Medulla oblongata (tissue), 1 donor: ENCODE data around the gene PHAF1.

Source experiments
- DNase-seq: peaks from one replicate; pipeline ENCODE4 v3.0.0-alpha.2; 2015; ENCODE audit errors: extremely low spot score

The PHAF1 gene

DNA sequence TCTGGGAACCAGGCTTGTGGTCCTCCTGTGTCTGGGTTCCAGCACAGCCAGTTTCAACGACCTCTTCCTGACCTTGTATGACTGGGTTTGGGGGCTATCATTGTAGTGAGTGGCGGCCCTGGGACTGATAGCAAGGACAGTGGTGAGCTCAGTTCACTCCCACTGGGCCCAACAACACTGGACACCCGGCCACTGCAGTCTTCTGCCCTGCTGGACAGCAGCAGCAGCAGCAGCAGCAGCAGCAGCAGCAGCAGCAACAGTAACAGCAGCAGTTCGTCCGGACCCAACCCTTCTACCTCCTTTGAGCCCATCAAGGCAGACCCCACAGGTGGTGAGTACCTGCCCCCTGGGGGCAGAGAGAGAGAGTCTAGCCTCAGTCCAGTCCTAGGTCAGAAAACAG lies 85.9 kb downstream of the PHAF1 start:
- DNase-seq, result no peak

- no peak for DNase-seq
Observed at GRCh38 chr16:67196881-67197280, 87.1 kb downstream of the PHAF1 start.

DNA sequence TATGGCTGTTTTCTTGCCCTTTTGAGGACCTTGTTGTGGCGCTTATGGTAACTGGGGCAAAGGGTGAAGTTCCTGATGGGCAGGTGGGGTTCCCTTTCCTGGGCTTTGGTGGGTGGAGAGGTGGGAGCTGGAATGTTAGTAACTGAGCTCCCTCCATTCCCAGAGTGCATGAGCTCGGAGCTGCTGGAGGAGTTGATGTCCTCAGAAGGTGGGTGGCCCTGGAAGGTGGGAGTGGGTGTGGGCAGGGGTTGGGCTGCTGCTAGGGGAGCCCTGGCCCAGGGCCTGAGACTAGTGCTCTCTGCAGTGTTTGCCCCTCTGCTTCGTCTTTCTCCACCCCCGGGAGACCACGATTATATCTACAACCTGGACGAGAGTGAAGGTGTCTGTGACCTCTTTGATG lies 88.0 kb downstream of the PHAF1 start:
- DNase-seq, result no peak
